HEK293 (cell line): ENCODE measurements around the gene GPR153.

ENCODE experiments used
- BCL11B ChIP-seq: fragments of 450-650 bp; formaldehyde crosslinking; IDR thresholded peaks from 2 replicates; pipeline ENCODE4 v1.5.1; 2016; ENCODE audit warnings: low read depth, missing biosample characterization, missing genetic modification characterization
- GLIS2 ChIP-seq: fragments of 450-650 bp; formaldehyde crosslinking; IDR thresholded peaks from 2 replicates; pipeline ENCODE4 v1.5.1; 2016; ENCODE audit warnings: missing biosample characterization, missing genetic modification characterization
- HOXC10 ChIP-seq: sonication (generic); formaldehyde crosslinking; IDR thresholded peaks from 2 replicates; pipeline ENCODE4 v1.8.1; 2023; ENCODE audit warnings: mild to moderate bottlenecking, missing genetic modification reagents
- HOXD13 ChIP-seq: sonication (generic); formaldehyde crosslinking; IDR thresholded peaks from 2 replicates; pipeline ENCODE4 v1.8.0; 2022; ENCODE audit warnings: missing genetic modification reagents, borderline replicate concordance
- KLF10 ChIP-seq: fragments of 450-650 bp; IDR thresholded peaks from 2 replicates; pipeline ENCODE4 v1.5.1; 2018; ENCODE audit warnings: missing biosample characterization, mild to moderate bottlenecking, missing genetic modification characterization
- MEIS1 ChIP-seq: sonication (generic); formaldehyde crosslinking; IDR thresholded peaks from 2 replicates; pipeline ENCODE4 v1.8.1; 2022; ENCODE audit warnings: missing genetic modification reagents, mild to moderate bottlenecking, borderline replicate concordance
- OSR2 ChIP-seq: fragments of 450-650 bp; formaldehyde crosslinking; IDR thresholded peaks from 2 replicates; pipeline ENCODE4 v1.5.1; 2016; ENCODE audit warnings: missing biosample characterization, missing genetic modification characterization
- SCRT2 ChIP-seq: fragments of 450-650 bp; formaldehyde crosslinking; IDR thresholded peaks from 2 replicates; pipeline ENCODE4 v1.5.1; 2016; ENCODE audit warnings: missing biosample characterization, missing genetic modification characterization
- SP2 ChIP-seq: fragments of 450-650 bp; formaldehyde crosslinking; IDR thresholded peaks from 2 replicates; pipeline ENCODE4 v1.5.1; 2016; ENCODE audit warnings: missing biosample characterization, missing genetic modification characterization
- TSHZ1 ChIP-seq: fragments of 450-650 bp; formaldehyde crosslinking; IDR thresholded peaks from 2 replicates; pipeline ENCODE4 v1.5.1; 2016; ENCODE audit warnings: missing biosample characterization, missing genetic modification characterization, borderline replicate concordance
- YY2 ChIP-seq: fragments of 450-650 bp; formaldehyde crosslinking; IDR thresholded peaks from 2 replicates; pipeline ENCODE4 v1.5.1; 2016; ENCODE audit warnings: missing biosample characterization, missing genetic modification characterization
- ZBTB26 ChIP-seq: fragments of 450-650 bp; formaldehyde crosslinking; optimal IDR thresholded peaks from 2 replicates; pipeline ENCODE3; 2016; ENCODE audit warnings: missing biosample characterization, mild to moderate bottlenecking, missing genetic modification characterization
- ZBTB49 ChIP-seq: fragments of 450-650 bp; formaldehyde crosslinking; IDR thresholded peaks from 2 replicates; pipeline ENCODE4 v1.5.1; 2016; ENCODE audit warnings: missing biosample characterization, missing genetic modification characterization, low read depth
- ZBTB8A ChIP-seq: fragments of 450-650 bp; formaldehyde crosslinking; IDR thresholded peaks from 2 replicates; pipeline ENCODE4 v1.5.1; 2016; ENCODE audit warnings: missing biosample characterization, missing genetic modification characterization
- ZFP69B ChIP-seq: fragments of 450-650 bp; formaldehyde crosslinking; IDR thresholded peaks from 2 replicates; pipeline ENCODE4 v1.5.1; 2016; ENCODE audit warnings: missing biosample characterization, missing genetic modification characterization
- ZNF10 ChIP-seq: fragments of 450-650 bp; formaldehyde crosslinking; IDR thresholded peaks from 2 replicates; pipeline ENCODE4 v1.5.1; 2017; ENCODE audit warnings: missing biosample characterization, missing genetic modification characterization
- ZNF19 ChIP-seq: fragments of 450-650 bp; formaldehyde crosslinking; IDR thresholded peaks from 2 replicates; pipeline ENCODE4; 2016; ENCODE audit warnings: missing biosample characterization, missing genetic modification characterization, low read depth
- ZNF221 ChIP-seq: fragments of 450-650 bp; formaldehyde crosslinking; IDR thresholded peaks from 2 replicates; pipeline ENCODE4 v1.5.1; 2017; ENCODE audit warnings: missing biosample characterization, missing genetic modification characterization, borderline replicate concordance
- ZNF248 ChIP-seq: fragments of 450-650 bp; formaldehyde crosslinking; IDR thresholded peaks from 2 replicates; pipeline ENCODE4 v1.5.1; 2017; ENCODE audit warnings: missing biosample characterization, missing genetic modification characterization
- ZNF366 ChIP-seq: fragments of 450-650 bp; formaldehyde crosslinking; conservative IDR thresholded peaks from 2 replicates; pipeline ENCODE4 v1.5.1; 2016; ENCODE audit warnings: missing biosample characterization, missing genetic modification characterization
- ZNF398 ChIP-seq: fragments of 450-650 bp; formaldehyde crosslinking; IDR thresholded peaks from 2 replicates; pipeline ENCODE4 v1.5.1; 2017; ENCODE audit warnings: missing biosample characterization, missing genetic modification characterization
- ZNF433 ChIP-seq: fragments of 450-650 bp; formaldehyde crosslinking; IDR thresholded peaks from 2 replicates; pipeline ENCODE4 v1.5.1; 2016; ENCODE audit warnings: missing biosample characterization, missing genetic modification characterization, low read depth
- ZNF501 ChIP-seq: fragments of 450-650 bp; formaldehyde crosslinking; IDR thresholded peaks from 2 replicates; pipeline ENCODE4 v1.5.1; 2016; ENCODE audit warnings: missing biosample characterization, missing genetic modification characterization
- ZNF513 ChIP-seq: fragments of 450-650 bp; IDR thresholded peaks from 2 replicates; pipeline ENCODE4 v1.5.1; 2018; ENCODE audit warnings: missing biosample characterization, missing genetic modification characterization
- ZNF555 ChIP-seq: fragments of 450-650 bp; formaldehyde crosslinking; conservative IDR thresholded peaks from 2 replicates; pipeline ENCODE4 v1.5.1; 2017; ENCODE audit warnings: missing biosample characterization, mild to moderate bottlenecking, missing genetic modification characterization, inconsistent platforms
- ZNF558 ChIP-seq: fragments of 450-650 bp; formaldehyde crosslinking; IDR thresholded peaks from 2 replicates; pipeline ENCODE4 v1.5.1; 2016; ENCODE audit warnings: missing biosample characterization, missing genetic modification characterization
- ZNF585B ChIP-seq: fragments of 450-650 bp; formaldehyde crosslinking; IDR thresholded peaks from 2 replicates; pipeline ENCODE4 v1.5.1; 2016; ENCODE audit warnings: missing biosample characterization, missing genetic modification characterization
- ZNF658 ChIP-seq: fragments of 450-650 bp; formaldehyde crosslinking; IDR thresholded peaks from 2 replicates; pipeline ENCODE4; 2016; ENCODE audit warnings: missing biosample characterization, missing genetic modification characterization
- ZNF677 ChIP-seq: fragments of 450-650 bp; IDR thresholded peaks from 2 replicates; pipeline ENCODE4 v1.5.0; 2018; ENCODE audit warnings: missing biosample characterization, mild to moderate bottlenecking, missing genetic modification characterization, moderate library complexity
- ZNF701 ChIP-seq: fragments of 450-650 bp; formaldehyde crosslinking; IDR thresholded peaks from 2 replicates; pipeline ENCODE4 v1.5.1; 2016; ENCODE audit warnings: missing biosample characterization, missing genetic modification characterization
- ZNF830 ChIP-seq: fragments of 450-650 bp; IDR thresholded peaks from 2 replicates; pipeline ENCODE4 v1.5.0; 2018; ENCODE audit warnings: missing biosample characterization, missing genetic modification characterization, low read depth, mild to moderate bottlenecking, moderate library complexity

Gene GPR153

GRCh38 chr1:6199298-6200187, 61.4 kb downstream of the GPR153 start, which contains the start of gene RPL22 (continued):
- TF ChIP-seq ZBTB26 (tag by site-specific recombination): peak; percentile 62
- TF ChIP-seq ZNF558 (tag by site-specific recombination): no peak
- TF ChIP-seq MEIS1 (CRISPR knock-in tag): no peak
- TF ChIP-seq SP2 (tag by site-specific recombination): peak; percentile 48
- TF ChIP-seq ZFP69B: no peak
- no peak for TF ChIP-seq ZNF398 (tag by site-specific recombination)
- TF ChIP-seq KLF10: peak; percentile 86
- no peak for TF ChIP-seq TSHZ1 (tag by site-specific recombination)
- peak; percentile 86 for TF ChIP-seq ZNF366 (tag by site-specific recombination)
- TF ChIP-seq ZNF513 (tag by site-specific recombination): no peak
- no peak for TF ChIP-seq OSR2 (tag by site-specific recombination)
- TF ChIP-seq ZNF555 (tag by site-specific recombination): no peak
- no peak for TF ChIP-seq HOXC10 (CRISPR knock-in tag)
- no peak for TF ChIP-seq ZNF677 (tag by site-specific recombination)
- TF ChIP-seq ZNF658 (tag by site-specific recombination): no peak
- no peak for TF ChIP-seq ZNF830 (tag by site-specific recombination)
- no peak for TF ChIP-seq HOXD13 (CRISPR knock-in tag)
- TF ChIP-seq BCL11B (tag by site-specific recombination): no peak
- peak; percentile 98 for TF ChIP-seq YY2 (tag by site-specific recombination)
- TF ChIP-seq ZNF221 (tag by site-specific recombination): no peak
- peak; percentile 83; the same call in 1 of the 2 replicates for TF ChIP-seq ZNF501
- no peak for TF ChIP-seq ZNF701 (tag by site-specific recombination)
- TF ChIP-seq ZNF10: no peak
- no peak for TF ChIP-seq ZNF19
- peak; percentile 64 for TF ChIP-seq ZBTB8A
- TF ChIP-seq SCRT2 (tag by site-specific recombination): no peak
- TF ChIP-seq ZNF248 (tag by site-specific recombination): no peak
- TF ChIP-seq GLIS2 (tag by site-specific recombination): peak; percentile 99
- TF ChIP-seq ZNF433 (tag by site-specific recombination): no peak
- no peak for TF ChIP-seq ZBTB49 (tag by site-specific recombination)
- no peak for TF ChIP-seq ZNF585B (tag by site-specific recombination)
